Endothelial cell of umbilical vein (primary cell): Measurements from ENCODE around the gene UFSP2. TPM values are rescaled to one million over a fixed set of nuclear protein-coding genes. Genes with fewer than 3 reads are reported as not detected.

Source experiments
- BruUV-seq: library from RNA; stranded (reverse); fragments of 400-500 nt; replicated peaks from 2 replicates; lab custom pipeline; 2021; lab: Mats Ljungman, UMichigan
- CTCF ChIA-PET: fragments of 300-600, 350-600 bp; sonication (Branson Sonifier 250); formaldehyde crosslinking; loops from one replicate; lab custom pipeline; 2021; ENCODE audit warnings: antibody characterized with exemption, inconsistent platforms; lab: Charles Lee
- POLR2A ChIA-PET: fragments of 300-600, 350-600 bp; sonication (Branson Sonifier 250); formaldehyde crosslinking; loops from one replicate; lab custom pipeline; 2021; ENCODE audit warnings: antibody characterized with exemption, inconsistent platforms; lab: Charles Lee
- DNase-seq: peaks from one replicate; pipeline ENCODE4 v3.0.0-alpha.2; 2011; ENCODE audit warnings: low read depth, low spot score
- FAIRE-seq: peaks from 2 replicates; lab custom pipeline; 2011; peaks lifted over from hg19 to GRCh38; lab: Jason Lieb, UNC
- H2AFZ ChIP-seq: 2 replicates; pipeline ENCODE4 v1.6.0; 2012; ENCODE audit warnings: low read depth, low read length, control low read depth, inconsistent platforms
- H3K27ac ChIP-seq: 2 replicates; pipeline ENCODE4 v1.5.1; 2011; ENCODE audit warnings: low read depth, mild to moderate bottlenecking, control low read depth, low read length, moderate library complexity; ENCODE audit not compliant: insufficient read depth
- H3K27me3 ChIP-seq, 2 experiments: 2 replicates each; pipeline versions ENCODE4 v1.6.0 to v1.6.1; 2011; ENCODE audit warnings: low read length in 2 of 2, mixed read lengths in 1 of 2; ENCODE audit not compliant: control insufficient read depth in 2 of 2, insufficient read depth in 2 of 2
- H3K36me3 ChIP-seq, 2 experiments: 2 replicates in 1 of 2; 3 replicates in 1 of 2; pipeline ENCODE4 v1.5.1; 2011; ENCODE audit warnings: low read length in 2 of 2, mild to moderate bottlenecking in 1 of 2, moderate library complexity in 1 of 2; ENCODE audit not compliant: control insufficient read depth in 2 of 2, insufficient read depth in 2 of 2; ENCODE audit errors: extremely low read depth in 1 of 2
- H3K4me1 ChIP-seq: 3 replicates; pipeline ENCODE4 v1.5.1; 2011; ENCODE audit warnings: mild to moderate bottlenecking, low read length; ENCODE audit not compliant: control insufficient read depth, insufficient read depth; ENCODE audit errors: extremely low read depth
- H3K4me2 ChIP-seq: 2 replicates; pipeline ENCODE4 v1.6.1; 2011; ENCODE audit warnings: low read length, control low read depth, mixed read lengths; ENCODE audit not compliant: insufficient read depth
- H3K4me3 ChIP-seq, 3 experiments: fragments of 200-600 bp in 1 of 3; sonication (generic), shearing (Covaris generic) in 1 of 3; replicated peaks in 1 of 3; 2 replicates each; pipeline ENCODE4 v1.5.1; 2011 to 2016; ENCODE audit warnings: control low read depth in 3 of 3, low read length in 3 of 3, mild to moderate bottlenecking in 2 of 3, inconsistent platforms in 1 of 3, low read depth in 1 of 3, moderate library complexity in 1 of 3; ENCODE audit not compliant: insufficient read depth in 1 of 3
- H3K79me2 ChIP-seq: 2 replicates; pipeline ENCODE4 v1.6.0; 2012; ENCODE audit warnings: low read length, inconsistent platforms; ENCODE audit not compliant: control insufficient read depth, insufficient read depth
- H3K9ac ChIP-seq: replicated peaks from 2 replicates; pipeline ENCODE3; 2011; ENCODE audit warnings: low read length, control low read depth; ENCODE audit not compliant: insufficient read depth; ENCODE audit errors: extremely low read depth
- H3K9me1 ChIP-seq: replicated peaks from 3 replicates; pipeline ENCODE4 v1.6.0; 2011; ENCODE audit warnings: mild to moderate bottlenecking, low read length; ENCODE audit not compliant: control insufficient read depth, insufficient read depth; ENCODE audit errors: extremely low read depth
- H3K9me3 ChIP-seq: replicated peaks from 2 replicates; pipeline ENCODE4 v1.5.1; 2012; ENCODE audit warnings: low read length, inconsistent platforms; ENCODE audit not compliant: control insufficient read depth, insufficient read depth
- H4K20me1 ChIP-seq: replicated peaks from 2 replicates; pipeline ENCODE3; 2011; ENCODE audit warnings: mild to moderate bottlenecking, low read length; ENCODE audit not compliant: control insufficient read depth, insufficient read depth; ENCODE audit errors: extremely low read depth
- EZH2 ChIP-seq: IDR thresholded peaks from 2 replicates; pipeline ENCODE4 v1.6.1; 2012; ENCODE audit warnings: borderline replicate concordance, low read depth, mild to moderate bottlenecking, moderate library complexity, low read length, inconsistent platforms; ENCODE audit not compliant: severe bottlenecking
- FOS ChIP-seq: IDR thresholded peaks from 2 replicates; pipeline ENCODE4 v1.6.1; 2011; ENCODE audit warnings: mild to moderate bottlenecking, low read length, moderate library complexity, borderline replicate concordance; ENCODE audit not compliant: insufficient read depth
- GATA2 ChIP-seq: IDR thresholded peaks from 2 replicates; pipeline ENCODE4 v1.7.0; 2011; ENCODE audit warnings: low read depth, mild to moderate bottlenecking, moderate library complexity, mixed read lengths, low read length; ENCODE audit not compliant: insufficient read length, insufficient read depth
- JUN ChIP-seq: IDR thresholded peaks from 2 replicates; pipeline ENCODE4 v1.6.1; 2011; ENCODE audit warnings: borderline replicate concordance, low read depth; ENCODE audit not compliant: insufficient read length, insufficient read depth
- MYC ChIP-seq: IDR thresholded peaks from one replicate; pipeline ENCODE4 v1.6.1; 2011; ENCODE audit warnings: mild to moderate bottlenecking, low read depth, low read length
- POLR2A ChIP-seq: IDR thresholded peaks from 2 replicates; pipeline ENCODE4 v1.6.1; 2012; ENCODE audit warnings: low read depth, mild to moderate bottlenecking, control low read depth, low read length
- POLR2AphosphoS5 ChIP-seq: IDR thresholded peaks from 2 replicates; pipeline ENCODE4 v1.6.1; 2012; ENCODE audit warnings: low read depth, mild to moderate bottlenecking, control low read depth, low read length, moderate library complexity; ENCODE audit not compliant: insufficient read depth
- dilution Hi-C: fragments of 300-500 bp; cut with MboI; formaldehyde crosslinking; loops from one replicate; pipeline ENCODE4 v1.15.0; 2019; ENCODE audit warnings: low sequenced_read_pairs; ENCODE audit not compliant: extremely low pct_ligation_motif_present
- intact Hi-C: fragments of 100-400 bp; cut with micrococcal nuclease; formaldehyde crosslinking; loops from one replicate; pipeline ENCODE4 v1.10.0; 2022
- polyA plus RNA-seq, 4 experiments: library from polyadenylated mRNA; depleted of rRNA in 3 of 4; stranded (reverse) in 3 of 4; unstranded in 1 of 4; fragments of >200 nt; gene quantifications; 2 replicates each; pipeline versions ENCODE4 v1.2.1 to v1.2.3, GENCODE V29; 2011 to 2012; ENCODE audit warnings: missing spikeins in 1 of 4
- total RNA-seq: library from RNA; stranded (reverse); gene quantifications from 2 replicates; pipeline ENCODE4 v1.2.3, GENCODE V29; 2021
- TF ChIP-seq, protein P1 (sequence below), 2 donors: IDR thresholded peaks; 1 replicate in 1 of 2; 2 replicates in 1 of 2; pipeline ENCODE4 v1.5.1; 2011; ENCODE audit warnings: low read length in 2 of 2, mild to moderate bottlenecking in 2 of 2, moderate library complexity in 2 of 2, control low read depth in 1 of 2, inconsistent platforms in 1 of 2, low read depth in 1 of 2; ENCODE audit not compliant: insufficient read depth in 1 of 2; ENCODE audit errors: extremely low read depth in 1 of 2
- TF ChIP-seq, protein P2 (sequence below): IDR thresholded peaks from 2 replicates; pipeline ENCODE4 v1.6.1; 2011; ENCODE audit not compliant: insufficient read depth, insufficient read length

Gene UFSP2
- total and polyA plus RNA-seq, 2 donors (not counting 3 experiments of a cell fraction or from before 2014, with no cell fraction given) = 25.2 to 26.7 TPM

DNA sequence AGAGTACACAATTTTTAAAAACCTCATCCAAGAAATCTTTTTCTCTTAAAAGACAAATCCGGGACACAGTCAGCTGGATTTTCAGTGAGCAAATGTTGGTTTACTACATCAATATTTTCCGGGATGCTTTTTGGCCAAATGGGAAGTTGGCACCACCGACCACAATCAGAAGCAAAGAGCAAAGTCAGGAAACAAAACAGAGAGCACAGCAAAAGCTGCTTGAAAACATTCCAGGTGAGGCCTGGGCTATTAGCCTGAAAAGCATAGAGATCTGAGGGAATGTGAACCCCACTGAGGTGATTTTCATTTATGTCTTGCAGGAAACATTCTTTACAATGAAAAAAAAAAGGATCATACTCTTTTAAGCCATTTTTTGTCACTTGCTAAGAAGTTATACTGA is 63.9 kb downstream of the UFSP2 start:
- Histone ChIP-seq H3K4me2 (no peak overlapping the region), H3K27ac (no peak overlapping the region), H3K9ac (no peak overlapping the region), H4K20me1 (no peaks in the 10 kb centered on the region), H3K4me1 (peaks cover 31% of the 10 kb centered on the region), H3K27me3 (no peaks in the 10 kb centered on the region), H3K36me3 (no peaks in the 10 kb centered on the region), H3K79me2 (no peaks in the 10 kb centered on the region), H3K4me3 (no peak overlapping the region), H3K9me3 (no peaks in the 10 kb centered on the region), H3K9me1 (no peaks in the 10 kb centered on the region), H2AFZ (no peak overlapping the region)
- ChIA-PET POLR2A (no interaction called here), CTCF (no interaction called here)
- no peak for DNase-seq
- no peak for FAIRE-seq
- no peak for TF ChIP-seq JUN
- no peak for TF ChIP-seq POLR2AphosphoS5
- TF ChIP-seq POLR2A = no peak
- no peak for TF ChIP-seq EZH2
- TF ChIP-seq, protein P1, sequence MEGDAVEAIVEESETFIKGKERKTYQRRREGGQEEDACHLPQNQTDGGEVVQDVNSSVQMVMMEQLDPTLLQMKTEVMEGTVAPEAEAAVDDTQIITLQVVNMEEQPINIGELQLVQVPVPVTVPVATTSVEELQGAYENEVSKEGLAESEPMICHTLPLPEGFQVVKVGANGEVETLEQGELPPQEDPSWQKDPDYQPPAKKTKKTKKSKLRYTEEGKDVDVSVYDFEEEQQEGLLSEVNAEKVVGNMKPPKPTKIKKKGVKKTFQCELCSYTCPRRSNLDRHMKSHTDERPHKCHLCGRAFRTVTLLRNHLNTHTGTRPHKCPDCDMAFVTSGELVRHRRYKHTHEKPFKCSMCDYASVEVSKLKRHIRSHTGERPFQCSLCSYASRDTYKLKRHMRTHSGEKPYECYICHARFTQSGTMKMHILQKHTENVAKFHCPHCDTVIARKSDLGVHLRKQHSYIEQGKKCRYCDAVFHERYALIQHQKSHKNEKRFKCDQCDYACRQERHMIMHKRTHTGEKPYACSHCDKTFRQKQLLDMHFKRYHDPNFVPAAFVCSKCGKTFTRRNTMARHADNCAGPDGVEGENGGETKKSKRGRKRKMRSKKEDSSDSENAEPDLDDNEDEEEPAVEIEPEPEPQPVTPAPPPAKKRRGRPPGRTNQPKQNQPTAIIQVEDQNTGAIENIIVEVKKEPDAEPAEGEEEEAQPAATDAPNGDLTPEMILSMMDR (IDR thresholded peaks at IDR 0.05; ENCODE audit: extremely low read depth in 1 of 2, insufficient read depth in 1 of 2, low read depth in 1 of 2, low read length in 2 of 2) = no peak
- TF ChIP-seq MYC = no peak
- TF ChIP-seq, protein P2, sequence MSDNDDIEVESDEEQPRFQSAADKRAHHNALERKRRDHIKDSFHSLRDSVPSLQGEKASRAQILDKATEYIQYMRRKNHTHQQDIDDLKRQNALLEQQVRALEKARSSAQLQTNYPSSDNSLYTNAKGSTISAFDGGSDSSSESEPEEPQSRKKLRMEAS = no peak
- TF ChIP-seq FOS = no peak
- TF ChIP-seq GATA2 = no peak
- BruUV-seq = no TSS peak
- intact Hi-C loops = no loop called here
- dilution Hi-C loops = no loop called here
